A549 (cell line): ENCODE results near the gene ZNF205. TPM values are rescaled to one million over a fixed set of nuclear protein-coding genes. Genes with fewer than 3 reads are reported as not detected.
"Not testable (repeated sequence)": the region's sequence is repeated elsewhere in the genome, so short reads cannot be mapped to it uniquely, and the experiment has no call there.

ENCODE experiments used
- ATAC-seq, 2 experiments: fragments of 200-7000 bp in 1 of 2; fragments of >200 bp in 1 of 2; cut with Nextera tagmentation in 1 of 2; cut with Tn5 transposase in 1 of 2; 3 replicates each; pipeline versions ENCODE4 v1.8.0 to v1.9.1; 2018 to 2020; ENCODE audit warnings: mild to moderate bottlenecking in 1 of 2, moderate library complexity in 1 of 2
- CTCF ChIA-PET: fragments of 300-600 bp; sonication (Branson Sonifier 250); formaldehyde crosslinking; extraction: SDS; loops from one replicate; lab custom pipeline; 2021; ENCODE audit warnings: antibody characterized with exemption, inconsistent platforms; lab: Yijun Ruan, JAX
- POLR2A ChIA-PET: fragments of 350-600 bp; formaldehyde crosslinking; extraction: SDS; loops from one replicate; lab custom pipeline; 2021; ENCODE audit warnings: antibody characterized with exemption, inconsistent platforms; lab: Yijun Ruan, JAX
- DNase-seq, 2 experiments: peaks; one replicate each; pipeline versions ENCODE4 v3.0.0 to v3.0.0-alpha.2; 2011 to 2016; ENCODE audit warnings: low read depth in 1 of 2, low spot score in 1 of 2
- FAIRE-seq: peaks from 2 replicates; lab custom pipeline; 2011; peaks lifted over from hg19 to GRCh38; lab: Jason Lieb, UNC
- H3K27ac ChIP-seq, 2 experiments: fragments of >200 bp; sonication (Bioruptor Twin); formaldehyde crosslinking; 3 replicates each; pipeline ENCODE4 v1.5.1; 2016 to 2017
- H3K4me1 ChIP-seq: fragments of >200 bp; sonication (Bioruptor Twin); formaldehyde crosslinking; 3 replicates; pipeline ENCODE4 v1.6.1; 2016
- H3K4me2 ChIP-seq: fragments of >200 bp; sonication (Bioruptor Twin); formaldehyde crosslinking; 3 replicates; pipeline ENCODE4 v1.6.1; 2016
- H3K4me3 ChIP-seq: fragments of >200 bp; sonication (Bioruptor Twin); formaldehyde crosslinking; 3 replicates; pipeline ENCODE4 v1.5.1; 2016
- H3K9me3 ChIP-seq: fragments of >200 bp; sonication (Bioruptor Twin); formaldehyde crosslinking; 3 replicates; pipeline ENCODE4 v1.6.1; 2016
- CBX2 ChIP-seq: fragments of 200-600 bp; sonication (generic); IDR thresholded peaks from 2 replicates; pipeline ENCODE4 v1.6.1; 2016; ENCODE audit warnings: low read depth, mild to moderate bottlenecking, borderline replicate concordance
- CHD2 ChIP-seq: fragments of 150-350 bp; IDR thresholded peaks from 2 replicates; pipeline ENCODE4 v1.6.1; 2014; ENCODE audit warnings: low read length; ENCODE audit not compliant: partially characterized antibody
- EHMT2 ChIP-seq: fragments of 200-600 bp; sonication (generic); IDR thresholded peaks from 2 replicates; pipeline ENCODE4 v1.6.1; 2016; ENCODE audit warnings: antibody characterized with exemption, low read depth, mild to moderate bottlenecking, moderate library complexity
- KDM5A ChIP-seq: fragments of 200-600 bp; sonication (generic); IDR thresholded peaks from 2 replicates; pipeline ENCODE4 v1.6.1; 2016; ENCODE audit warnings: antibody characterized with exemption, mild to moderate bottlenecking
- MAFK ChIP-seq: fragments of 450-650 bp; IDR thresholded peaks from 2 replicates; pipeline ENCODE4 v1.6.1; 2014; ENCODE audit not compliant: partially characterized antibody
- NPAS2 ChIP-seq: fragments of 250-450 bp; sonication (Bioruptor Pico); IDR thresholded peaks from 2 replicates; pipeline ENCODE4 v1.8.0; 2022; ENCODE audit warnings: mild to moderate bottlenecking, moderate library complexity, borderline replicate concordance
- PHF8 ChIP-seq: fragments of 200-600 bp; sonication (generic); IDR thresholded peaks from 2 replicates; pipeline ENCODE4 v1.6.1; 2016; ENCODE audit warnings: low read depth, mild to moderate bottlenecking, antibody characterized with exemption, moderate library complexity, borderline replicate concordance
- POLR2A ChIP-seq: IDR thresholded peaks from 2 replicates; pipeline ENCODE4 v1.6.1; 2012; ENCODE audit warnings: mild to moderate bottlenecking, low read length
- SREBF2 ChIP-seq: fragments of 450-650 bp; IDR thresholded peaks from 2 replicates; pipeline ENCODE4 v1.6.1; 2014; ENCODE audit warnings: mild to moderate bottlenecking, moderate library complexity
- TFCP2L1 ChIP-seq: fragments of 250-450 bp; sonication (Bioruptor Pico); IDR thresholded peaks from 2 replicates; pipeline ENCODE4 v1.5.0; 2021; ENCODE audit warnings: mild to moderate bottlenecking
- USF2 ChIP-seq: fragments of 450-650 bp; IDR thresholded peaks from 2 replicates; pipeline ENCODE4 v1.6.1; 2014; ENCODE audit warnings: antibody characterized with exemption
- ZC3H11A ChIP-seq: fragments of 450-650 bp; IDR thresholded peaks from 2 replicates; pipeline ENCODE4 v1.6.1; 2014; ENCODE audit warnings: antibody characterized with exemption, mild to moderate bottlenecking
- WGBS: methylation state at CpG from one replicate; pipeline ENCODE4 v1.1.6; 2017; ENCODE audit errors: missing lambda C conversion rate; 5-methylcytosine and 5-hydroxymethylcytosine counted together
- polyA plus RNA-seq, 4 experiments: library from polyadenylated mRNA; depleted of rRNA in 3 of 4; stranded (reverse); fragments of >200 nt; fragmentation: RNase III in 1 of 4; extraction: RNeasy Plus Mini Kit Qiagen cat#74134 plus additional on column Dnase treatment in 1 of 4; gene quantifications; 2 replicates in 3 of 4; 3 replicates in 1 of 4; pipeline ENCODE4 v1.2.3, GENCODE V29; 2011 to 2017
- TF ChIP-seq, protein P1 (sequence below): IDR thresholded peaks from 2 replicates; pipeline ENCODE4 v1.6.1; 2012

Gene ZNF205
- polyA plus RNA-seq, 2 of the 4 experiments (the other 2 are of a cell fraction): 4.3 to 9.6 TPM

GRCh38 chr16:3138342-3138741 is 26.0 kb downstream of the ZNF205 start:
- FAIRE-seq (no peak), DNase-seq (no peak), ATAC-seq (no peak)
- Histone ChIP-seq H3K4me2 (no peak overlapping the region), H3K4me3 (no peak overlapping the region), H3K27ac (no peak overlapping the region), H3K4me1 (0 out of 3 replicates have a peak, but pooled peaks cover 6% of the 10 kb centered on the region), H3K9me3 (no peaks in the 10 kb centered on the region)
- POLR2A ChIA-PET: no interaction called here
- CTCF ChIA-PET: interaction anchor here (1.1 to 8.3 kb wide), 4 partner anchors 9 to 107 kb away, joined by 3 to 94 read pairs (median 30); no protein-coding TSS in a partner anchor
- TF ChIP-seq EHMT2 (no peak), CBX2 (no peak), CHD2 (no peak), NPAS2 (CRISPR knock-in tag) (no peak), SREBF2 (no peak), USF2 (no peak), POLR2A (no peak)
- WGBS: 88% methylated on average over 17 of the region's 21 CpGs

DNA sequence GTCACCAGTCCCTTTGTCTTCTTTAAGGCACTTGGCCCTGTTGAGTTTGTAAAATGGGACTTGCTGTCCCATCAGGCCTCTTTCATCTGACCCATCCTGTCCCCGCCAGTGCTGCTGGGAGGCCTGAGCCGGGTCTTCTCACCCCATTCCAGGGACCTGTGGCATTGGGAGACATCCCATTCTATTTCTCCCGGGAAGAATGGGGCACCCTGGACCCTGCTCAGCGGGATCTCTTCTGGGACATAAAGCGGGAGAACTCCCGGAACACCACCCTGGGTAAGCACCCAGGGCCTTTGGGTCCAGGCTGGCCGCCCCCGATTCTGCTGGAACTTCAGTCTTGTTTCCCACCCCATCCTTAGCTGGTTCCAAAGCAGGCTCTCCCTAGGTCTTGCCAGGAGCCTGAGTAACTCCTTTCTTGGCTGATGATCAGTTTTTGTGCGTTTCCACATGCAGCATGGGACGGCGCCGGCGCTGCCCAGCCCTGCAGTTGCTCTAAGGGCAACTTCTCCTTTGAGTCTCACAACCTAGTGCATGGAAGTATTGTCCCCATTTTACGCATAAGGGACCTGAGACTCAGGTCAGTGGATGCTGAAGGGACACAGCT is 26.5 kb downstream of the ZNF205 start:
- DNase-seq (no peak), FAIRE-seq (no peak), ATAC-seq (no peak)
- Histone ChIP-seq H3K4me1 (0 out of 3 replicates have a peak, but pooled peaks cover 6% of the 10 kb centered on the region), H3K4me2 (no peak overlapping the region), H3K9me3 (no peaks in the 10 kb centered on the region), H3K4me3 (no peak overlapping the region), H3K27ac (no peak overlapping the region)
- ChIA-PET POLR2A (no interaction called here), CTCF (interaction anchor here (1.1 to 8.3 kb wide), 3 partner anchors 9 to 19 kb away, joined by 3 to 94 read pairs (median 57); no protein-coding TSS in a partner anchor)
- 83% methylated on average over 14 of the region's 14 CpGs for WGBS
- TF ChIP-seq ZC3H11A: no peak
- TF ChIP-seq, protein P1, sequence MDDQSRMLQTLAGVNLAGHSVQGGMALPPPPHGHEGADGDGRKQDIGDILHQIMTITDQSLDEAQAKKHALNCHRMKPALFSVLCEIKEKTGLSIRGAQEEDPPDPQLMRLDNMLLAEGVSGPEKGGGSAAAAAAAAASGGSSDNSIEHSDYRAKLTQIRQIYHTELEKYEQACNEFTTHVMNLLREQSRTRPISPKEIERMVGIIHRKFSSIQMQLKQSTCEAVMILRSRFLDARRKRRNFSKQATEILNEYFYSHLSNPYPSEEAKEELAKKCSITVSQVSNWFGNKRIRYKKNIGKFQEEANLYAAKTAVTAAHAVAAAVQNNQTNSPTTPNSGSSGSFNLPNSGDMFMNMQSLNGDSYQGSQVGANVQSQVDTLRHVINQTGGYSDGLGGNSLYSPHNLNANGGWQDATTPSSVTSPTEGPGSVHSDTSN: no peak
- TF ChIP-seq CBX2: no peak

- FAIRE-seq, H3K9me3 ChIP-seq, H3K4me3 ChIP-seq, POLR2A ChIA-PET, DNase-seq, H3K4me1 ChIP-seq, H3K27ac ChIP-seq, H3K4me2 ChIP-seq, ATAC-seq: not testable (repeated sequence)
- WGBS: 93% methylated on average over 9 of the region's 9 CpGs
- CTCF ChIA-PET: interaction anchor here (1.1 to 8.3 kb wide), 3 partner anchors 10 to 18 kb away, joined by 3 to 94 read pairs (median 57); no protein-coding TSS in a partner anchor
Observed at GRCh38 chr16:3139561-3139960, 27.2 kb downstream of the ZNF205 start.

DNA sequence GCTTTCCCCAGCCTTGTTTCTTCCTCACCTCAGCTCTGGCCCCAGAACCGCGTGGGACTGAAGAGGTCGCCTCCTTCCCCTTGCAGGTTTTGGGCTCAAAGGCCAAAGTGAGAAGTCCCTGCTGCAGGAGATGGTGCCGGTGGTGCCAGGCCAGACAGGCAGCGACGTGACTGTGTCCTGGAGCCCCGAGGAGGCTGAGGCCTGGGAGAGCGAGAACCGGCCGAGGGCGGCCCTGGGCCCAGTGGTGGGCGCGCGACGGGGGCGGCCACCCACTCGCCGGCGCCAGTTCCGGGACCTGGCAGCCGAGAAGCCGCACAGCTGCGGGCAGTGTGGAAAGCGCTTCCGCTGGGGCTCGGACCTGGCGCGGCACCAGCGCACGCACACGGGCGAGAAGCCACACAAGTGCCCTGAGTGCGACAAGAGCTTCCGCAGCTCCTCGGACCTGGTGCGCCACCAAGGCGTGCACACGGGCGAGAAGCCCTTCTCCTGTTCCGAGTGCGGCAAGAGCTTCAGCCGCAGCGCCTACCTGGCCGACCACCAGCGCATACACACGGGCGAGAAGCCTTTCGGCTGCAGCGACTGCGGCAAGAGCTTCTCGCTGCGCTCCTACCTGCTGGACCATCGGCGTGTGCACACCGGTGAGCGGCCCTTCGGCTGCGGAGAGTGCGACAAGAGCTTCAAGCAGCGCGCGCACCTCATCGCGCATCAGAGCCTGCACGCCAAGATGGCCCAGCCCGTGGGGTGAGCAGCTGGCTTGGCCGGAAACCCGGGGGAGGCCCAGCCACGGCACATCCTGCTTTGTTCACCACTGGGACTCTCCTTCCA is 28.4 kb downstream of the ZNF205 start:
- no peak overlapping the region for H3K4me3 ChIP-seq
- no peak overlapping the region for H3K27ac ChIP-seq
- 0 out of 3 replicates have a peak, but pooled peaks cover 5% of the 10 kb centered on the region for H3K4me1 ChIP-seq
- WGBS: 92% methylated on average over 48 of the region's 69 CpGs
- ATAC-seq: no peak
- ChIA-PET POLR2A (interaction anchor here (0.6 kb wide), 1 partner anchor 34 kb away, joined by 6 read pairs; no protein-coding TSS in a partner anchor), CTCF (interaction anchor here (1.1 to 8.3 kb wide), 4 partner anchors 9 to 45 kb away, joined by 3 to 94 read pairs (median 30); no protein-coding TSS in a partner anchor)
- no peak for DNase-seq
- TF ChIP-seq KDM5A (no peak), PHF8 (no peak), USF2 (no peak), MAFK (no peak), TFCP2L1 (CRISPR knock-in tag) (no peak)
- no peak overlapping the region for H3K4me2 ChIP-seq
- H3K9me3 ChIP-seq: no peaks in the 10 kb centered on the region
- FAIRE-seq: no peak
